ENCODE data around the gene SLC3A2.

SLC3A2 gene

GRCh38 chr11:62854825-62855570 lies 25.7 kb upstream of the SLC3A2 start:
- peak overlapping the region; percentile 75 for H3K4me3 ChIP-seq (IDR thresholded peaks at IDR 0.05; ENCODE audit: insufficient read depth, low read depth, low read length)
- H3K27ac ChIP-seq, result peak overlapping the region; percentile 96
- peaks cover 73% of the 10 kb centered on the region for H3K79me2 ChIP-seq (ENCODE audit: insufficient read depth, low read depth)
- no peaks in the 10 kb centered on the region for H3K27me3 ChIP-seq (ENCODE audit: insufficient read depth, low read depth)
- H3K9ac ChIP-seq, result peak overlapping the region; percentile 99
- peaks cover 28% of the 10 kb centered on the region for H3K36me3 ChIP-seq (ENCODE audit: insufficient read depth)
- no peak for TF ChIP-seq CTCF (conservative IDR thresholded peaks at IDR 0.05; ENCODE audit: low read depth, low read length)
- peaks cover 60% of the 10 kb centered on the region for H3K4me1 ChIP-seq (ENCODE audit: low read depth, poor library complexity, severe bottlenecking)
- peak overlapping the region; percentile 89 for H3K4me2 ChIP-seq
- no peak overlapping the region for H2AFZ ChIP-seq (ENCODE audit: low read depth)
- H4K20me1 ChIP-seq (ENCODE audit: insufficient read depth), result peaks cover 27% of the 10 kb centered on the region

GRCh38 chr11:62855571-62856332 lies 24.9 kb upstream of the SLC3A2 start:
- H3K27ac ChIP-seq, result peak overlapping the region; percentile 96
- peak overlapping the region; percentile 75 for H3K4me3 ChIP-seq (IDR thresholded peaks at IDR 0.05; ENCODE audit: insufficient read depth, low read depth, low read length)
- H3K9ac ChIP-seq, result peak overlapping the region; percentile 99
- H3K4me1 ChIP-seq (ENCODE audit: low read depth, poor library complexity, severe bottlenecking), result peaks cover 61% of the 10 kb centered on the region
- peaks cover 80% of the 10 kb centered on the region for H3K79me2 ChIP-seq (ENCODE audit: insufficient read depth, low read depth)
- no peak for TF ChIP-seq CTCF (conservative IDR thresholded peaks at IDR 0.05; ENCODE audit: low read depth, low read length)
- H4K20me1 ChIP-seq (ENCODE audit: insufficient read depth), result peaks cover 27% of the 10 kb centered on the region
- H3K27me3 ChIP-seq (ENCODE audit: insufficient read depth, low read depth), result no peaks in the 10 kb centered on the region
- H3K36me3 ChIP-seq (ENCODE audit: insufficient read depth), result peaks cover 28% of the 10 kb centered on the region
- H3K4me2 ChIP-seq, result peak overlapping the region; percentile 93
- peak overlapping the region; percentile 35 for H2AFZ ChIP-seq (ENCODE audit: low read depth)

DNA sequence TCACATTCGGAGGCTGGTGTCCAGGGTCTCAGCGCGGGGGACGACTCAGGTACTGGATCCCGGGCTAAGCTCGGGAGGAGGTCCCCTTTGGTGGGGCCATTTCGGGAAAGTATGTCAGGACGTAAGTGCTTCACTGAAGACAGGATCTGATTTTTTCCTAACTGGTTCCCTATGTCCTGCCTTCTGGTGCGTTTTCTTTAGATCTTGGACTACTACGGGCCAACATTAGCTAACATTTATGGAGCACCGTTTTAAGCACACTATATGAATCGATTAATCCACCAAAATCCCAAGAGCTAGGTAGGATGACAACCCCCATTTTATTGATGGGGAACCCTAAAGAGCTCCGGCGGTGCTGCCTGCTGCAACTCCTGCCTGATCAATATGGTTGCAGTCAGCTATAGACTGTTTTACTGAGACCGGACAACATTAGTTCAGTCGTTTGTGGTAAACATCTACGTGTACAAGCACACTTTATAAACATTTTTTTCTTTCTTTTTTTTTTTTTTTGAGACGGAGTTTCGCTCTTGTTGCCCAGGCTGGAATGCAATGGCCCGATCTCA lies 24.3 kb upstream of the SLC3A2 start:
- Histone ChIP-seq H3K27ac (peak overlapping the region; percentile 96), H3K36me3 (ENCODE audit: insufficient read depth) (peaks cover 28% of the 10 kb centered on the region), H3K4me2 (peak overlapping the region; percentile 93; the same call in 1 of the 2 replicates), H3K4me3 (IDR thresholded peaks at IDR 0.05; ENCODE audit: insufficient read depth, low read depth, low read length) (peak overlapping the region; percentile 7), H3K4me1 (ENCODE audit: low read depth, poor library complexity, severe bottlenecking) (peaks cover 65% of the 10 kb centered on the region), H3K79me2 (ENCODE audit: insufficient read depth, low read depth) (peaks cover 84% of the 10 kb centered on the region), H2AFZ (ENCODE audit: low read depth) (peak overlapping the region; percentile 35), H3K27me3 (ENCODE audit: insufficient read depth, low read depth) (no peaks in the 10 kb centered on the region), H3K9ac (peak overlapping the region; percentile 99), H4K20me1 (ENCODE audit: insufficient read depth) (peaks cover 27% of the 10 kb centered on the region)
- TF ChIP-seq CTCF (conservative IDR thresholded peaks at IDR 0.05; ENCODE audit: low read depth, low read length), result no peak

DNA sequence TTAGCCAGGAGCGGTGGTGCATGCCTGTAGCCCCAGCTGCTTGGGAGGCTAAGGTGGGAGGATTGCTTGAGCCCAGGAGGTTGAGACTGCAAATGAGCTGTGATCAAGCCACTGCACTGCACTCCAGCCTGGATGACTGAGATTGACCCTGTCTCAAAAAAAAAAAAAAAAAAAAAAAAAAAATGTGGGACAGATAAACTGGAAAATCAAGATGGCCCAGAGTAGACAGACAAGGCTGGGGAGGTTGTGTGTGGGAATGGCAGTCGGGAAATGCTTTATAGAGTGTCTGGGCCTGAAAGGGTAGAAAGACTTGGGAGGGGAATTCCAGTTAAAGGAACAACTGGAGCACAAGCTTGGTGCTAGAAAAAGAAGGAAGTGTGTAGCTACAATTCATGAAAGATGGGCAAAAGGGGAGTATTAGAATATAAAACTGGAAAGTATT lies 23.1 kb upstream of the SLC3A2 start:
- Histone ChIP-seq H3K4me2 (peak overlapping the region; percentile 93), H2AFZ (ENCODE audit: low read depth) (no peak overlapping the region; the same call in 1 of the 2 replicates), H3K27me3 (ENCODE audit: insufficient read depth, low read depth) (no peaks in the 10 kb centered on the region), H3K9ac (peak overlapping the region; percentile 99), H3K4me3 (IDR thresholded peaks at IDR 0.05; ENCODE audit: insufficient read depth, low read depth, low read length) (no peak overlapping the region), H4K20me1 (ENCODE audit: insufficient read depth) (peaks cover 24% of the 10 kb centered on the region), H3K79me2 (ENCODE audit: insufficient read depth, low read depth) (peaks cover 88% of the 10 kb centered on the region), H3K4me1 (ENCODE audit: low read depth, poor library complexity, severe bottlenecking) (peaks cover 65% of the 10 kb centered on the region), H3K36me3 (ENCODE audit: insufficient read depth) (peaks cover 28% of the 10 kb centered on the region), H3K27ac (peak overlapping the region; percentile 96; the same call in 1 of the 2 replicates)
- no peak for TF ChIP-seq CTCF (conservative IDR thresholded peaks at IDR 0.05; ENCODE audit: low read depth, low read length)
